Keratinocyte (primary cell): ENCODE data around the gene UGGT2. TPM values are rescaled to one million over a fixed set of nuclear protein-coding genes. Genes with fewer than 3 reads are reported as not detected.

Source experiments
- DNase-seq: peaks from one replicate; pipeline ENCODE4 v3.0.0-alpha.2; 2011; ENCODE audit warnings: low read depth, missing footprints, low spot score
- FAIRE-seq: peaks from 2 replicates; lab custom pipeline; 2011; peaks lifted over from hg19 to GRCh38; lab: Jason Lieb, UNC
- H2AFZ ChIP-seq: 2 replicates; pipeline ENCODE4 v1.6.0; 2012; ENCODE audit warnings: low read length, control low read depth, inconsistent platforms; ENCODE audit not compliant: control insufficient read depth
- H3K27ac ChIP-seq: 2 replicates; pipeline ENCODE4 v1.5.1; 2011; ENCODE audit warnings: low read length; ENCODE audit not compliant: control insufficient read depth, insufficient read depth
- H3K27me3 ChIP-seq: 3 replicates; pipeline ENCODE4 v1.6.0; 2011; ENCODE audit warnings: low read length; ENCODE audit not compliant: control insufficient read depth, insufficient read depth; ENCODE audit errors: extremely low read depth
- H3K36me3 ChIP-seq, 2 experiments: 2 replicates in 1 of 2; 3 replicates in 1 of 2; pipeline ENCODE4 v1.5.1; 2011; ENCODE audit warnings: low read length in 2 of 2, mild to moderate bottlenecking in 1 of 2; ENCODE audit not compliant: control insufficient read depth in 2 of 2, insufficient read depth in 2 of 2; ENCODE audit errors: extremely low read depth in 1 of 2
- H3K4me1 ChIP-seq: 3 replicates; pipeline ENCODE4 v1.5.1; 2011; ENCODE audit warnings: low read length; ENCODE audit not compliant: control insufficient read depth, insufficient read depth; ENCODE audit errors: extremely low read depth
- H3K4me2 ChIP-seq: 3 replicates; pipeline ENCODE4 v1.6.0; 2011; ENCODE audit warnings: low read depth, low read length; ENCODE audit not compliant: control insufficient read depth, insufficient read depth; ENCODE audit errors: extremely low read depth
- H3K4me3 ChIP-seq, 3 experiments: fragments of 200-600 bp in 1 of 3; sonication (generic) in 1 of 3; 2 replicates in 2 of 3; 3 replicates in 1 of 3; pipeline ENCODE4 v1.5.1; 2011 to 2016; ENCODE audit warnings: low read length in 3 of 3, mild to moderate bottlenecking in 3 of 3, control low read depth in 2 of 3, inconsistent platforms in 1 of 3, low read depth in 1 of 3, mixed read lengths in 1 of 3, mixed run types in 1 of 3, moderate library complexity in 1 of 3; ENCODE audit not compliant: control insufficient read depth in 2 of 3, insufficient read depth in 2 of 3; ENCODE audit errors: extremely low read depth in 1 of 3
- H3K79me2 ChIP-seq: 2 replicates; pipeline ENCODE4 v1.6.0; 2012; ENCODE audit warnings: low read length; ENCODE audit not compliant: control insufficient read depth, insufficient read depth
- H3K9ac ChIP-seq: 3 replicates; pipeline ENCODE4 v1.6.0; 2011; ENCODE audit warnings: low read length; ENCODE audit not compliant: control insufficient read depth, insufficient read depth; ENCODE audit errors: extremely low read depth
- H3K9me1 ChIP-seq: 3 replicates; pipeline ENCODE4 v1.6.0; 2011; ENCODE audit warnings: low read length; ENCODE audit not compliant: control insufficient read depth, insufficient read depth; ENCODE audit errors: extremely low read depth
- H3K9me3 ChIP-seq: 2 replicates; pipeline ENCODE4 v1.5.1; 2012; ENCODE audit warnings: low read depth, low read length; ENCODE audit not compliant: control insufficient read depth
- H4K20me1 ChIP-seq: 3 replicates; pipeline ENCODE4 v1.6.0; 2011; ENCODE audit warnings: low read length; ENCODE audit not compliant: control insufficient read depth, insufficient read depth; ENCODE audit errors: extremely low read depth
- EZH2 ChIP-seq: IDR thresholded peaks from one replicate; pipeline ENCODE4 v1.6.1; 2012; ENCODE audit warnings: inconsistent platforms, mild to moderate bottlenecking, low read length, moderate library complexity
- dilution Hi-C: fragments of 300-500 bp; cut with MboI; formaldehyde crosslinking; loops from one replicate; pipeline ENCODE4 v1.7.0; 2020; ENCODE audit warnings: low sequenced_read_pairs; ENCODE audit not compliant: extremely low pct_ligation_motif_present
- polyA plus RNA-seq, 5 experiments: library from polyadenylated mRNA; depleted of rRNA in 3 of 5; stranded (reverse) in 3 of 5; stranded (forward) in 1 of 5; unstranded in 1 of 5; fragments of >200 nt; gene quantifications; 1 replicate in 1 of 5; 2 replicates in 3 of 5; 3 replicates in 1 of 5; pipeline versions ENCODE4 v1.2.1 to v1.2.3, GENCODE V29; 2011 to 2012; ENCODE audit warnings: missing spikeins in 2 of 5, low read depth in 1 of 5, low replicate concordance in 1 of 5
- TF ChIP-seq, protein P1 (sequence below), 3 experiments: IDR thresholded peaks in 1 of 3; conservative IDR thresholded peaks in 1 of 3; optimal IDR thresholded peaks in 1 of 3; 2 replicates in 2 of 3; 3 replicates in 1 of 3; pipeline versions ENCODE3 to v1.5.1; 2011; ENCODE audit warnings: low read length in 3 of 3, mild to moderate bottlenecking in 3 of 3, moderate library complexity in 2 of 3, control low read depth in 1 of 3, inconsistent platforms in 1 of 3; ENCODE audit not compliant: insufficient read depth in 2 of 3; ENCODE audit errors: extremely low read depth in 1 of 3

Gene UGGT2
- polyA plus RNA-seq, 1 donor (not counting 4 experiments of a cell fraction or from before 2014, with no cell fraction given): 12.5 TPM

DNA sequence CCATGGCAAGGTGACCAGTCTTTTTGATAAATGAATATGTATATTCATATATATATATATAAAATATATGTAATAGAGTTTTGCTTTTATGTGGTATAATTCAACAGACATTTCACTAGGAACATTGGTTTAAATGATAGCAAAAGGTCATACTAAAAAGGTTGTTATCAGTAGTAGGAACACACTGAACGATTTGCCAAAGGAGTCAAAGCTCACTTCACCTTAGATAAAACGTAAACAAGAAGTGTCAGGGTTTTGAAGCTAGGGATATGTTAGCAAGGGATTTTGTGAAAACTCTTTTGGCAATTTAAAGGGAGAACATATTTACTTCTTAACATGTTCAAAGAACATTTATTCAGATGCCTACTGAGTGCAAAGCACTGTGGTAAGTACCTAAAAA lies 28.7 kb upstream of the UGGT2 start:
- dilution Hi-C loops: no loop called here

DNA sequence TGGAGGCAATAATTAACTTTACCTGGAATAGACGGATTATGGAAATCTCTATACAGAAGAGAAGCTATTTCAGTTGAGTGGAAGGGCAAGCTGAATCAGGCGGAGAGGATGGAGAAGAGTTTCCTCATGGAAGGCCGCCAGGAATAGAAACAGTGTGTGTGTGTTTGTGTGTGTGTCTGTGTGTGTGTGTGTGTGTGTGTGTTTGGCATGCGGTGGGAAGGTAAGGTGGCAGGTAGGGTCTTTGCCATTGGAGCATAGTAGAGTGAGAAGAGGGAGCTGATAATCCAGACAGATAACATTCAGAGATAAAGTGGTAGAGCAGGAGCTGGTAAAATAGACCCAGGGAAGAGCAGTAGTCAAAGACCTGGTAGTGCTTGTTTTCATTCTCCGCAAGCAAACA lies 27.5 kb upstream of the UGGT2 start:
- no peak for FAIRE-seq
- H3K9ac ChIP-seq: no peak overlapping the region
- TF ChIP-seq, protein P1, sequence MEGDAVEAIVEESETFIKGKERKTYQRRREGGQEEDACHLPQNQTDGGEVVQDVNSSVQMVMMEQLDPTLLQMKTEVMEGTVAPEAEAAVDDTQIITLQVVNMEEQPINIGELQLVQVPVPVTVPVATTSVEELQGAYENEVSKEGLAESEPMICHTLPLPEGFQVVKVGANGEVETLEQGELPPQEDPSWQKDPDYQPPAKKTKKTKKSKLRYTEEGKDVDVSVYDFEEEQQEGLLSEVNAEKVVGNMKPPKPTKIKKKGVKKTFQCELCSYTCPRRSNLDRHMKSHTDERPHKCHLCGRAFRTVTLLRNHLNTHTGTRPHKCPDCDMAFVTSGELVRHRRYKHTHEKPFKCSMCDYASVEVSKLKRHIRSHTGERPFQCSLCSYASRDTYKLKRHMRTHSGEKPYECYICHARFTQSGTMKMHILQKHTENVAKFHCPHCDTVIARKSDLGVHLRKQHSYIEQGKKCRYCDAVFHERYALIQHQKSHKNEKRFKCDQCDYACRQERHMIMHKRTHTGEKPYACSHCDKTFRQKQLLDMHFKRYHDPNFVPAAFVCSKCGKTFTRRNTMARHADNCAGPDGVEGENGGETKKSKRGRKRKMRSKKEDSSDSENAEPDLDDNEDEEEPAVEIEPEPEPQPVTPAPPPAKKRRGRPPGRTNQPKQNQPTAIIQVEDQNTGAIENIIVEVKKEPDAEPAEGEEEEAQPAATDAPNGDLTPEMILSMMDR (optimal IDR thresholded peaks at IDR 0.05 in 1 of 3, IDR thresholded peaks at IDR 0.05 in 1 of 3, conservative IDR thresholded peaks at IDR 0.05 in 1 of 3; ENCODE audit: extremely low read depth in 1 of 3, insufficient read depth in 2 of 3, low read length in 3 of 3): no peak
- TF ChIP-seq EZH2: no peak
- no peaks in the 10 kb centered on the region for H3K27me3 ChIP-seq
- no peaks in the 10 kb centered on the region for H3K9me1 ChIP-seq
- no peak for DNase-seq
- dilution Hi-C loops: no loop called here
- H3K4me3 ChIP-seq: no peak overlapping the region
- no peaks in the 10 kb centered on the region for H3K9me3 ChIP-seq
- H2AFZ ChIP-seq: no peak overlapping the region
- no peak overlapping the region for H3K27ac ChIP-seq
- no peaks in the 10 kb centered on the region for H4K20me1 ChIP-seq
- no peaks in the 10 kb centered on the region for H3K79me2 ChIP-seq
- no peak overlapping the region for H3K4me2 ChIP-seq
- H3K4me1 ChIP-seq: no peaks in the 10 kb centered on the region
- no peaks in the 10 kb centered on the region for H3K36me3 ChIP-seq

More for the DNA sequence above, 28.7 kb upstream of the UGGT2 start:
- Histone ChIP-seq H3K4me1 (no peaks in the 10 kb centered on the region), H3K27ac (no peak overlapping the region), H3K4me2 (no peak overlapping the region), H3K9ac (no peak overlapping the region), H3K4me3 (no peak overlapping the region), H3K79me2 (no peaks in the 10 kb centered on the region), H3K36me3 (no peaks in the 10 kb centered on the region), H2AFZ (no peak overlapping the region), H3K27me3 (no peaks in the 10 kb centered on the region), H3K9me3 (no peaks in the 10 kb centered on the region), H3K9me1 (no peaks in the 10 kb centered on the region), H4K20me1 (no peaks in the 10 kb centered on the region)
- no peak for TF ChIP-seq EZH2
- TF ChIP-seq, protein P1 (optimal IDR thresholded peaks at IDR 0.05 in 1 of 3, IDR thresholded peaks at IDR 0.05 in 1 of 3, conservative IDR thresholded peaks at IDR 0.05 in 1 of 3; ENCODE audit: extremely low read depth in 1 of 3, insufficient read depth in 2 of 3, low read length in 3 of 3): no peak
- no peak for FAIRE-seq
- no peak for DNase-seq
